Spinal cord (tissue), 10 donors: Measurements from ENCODE around the gene AKNAD1. TPM values are rescaled to one million over a fixed set of nuclear protein-coding genes. Genes with fewer than 3 reads are reported as not detected.
"Not testable (repeated sequence)": the region's sequence is repeated elsewhere in the genome, so short reads cannot be mapped to it uniquely, and the experiment has no call there.

Experiments
- DNase-seq, 6 donors: peaks; one replicate each; pipeline versions ENCODE4 v3.0.0 to v3.0.0-alpha.2; 2013 to 2015; ENCODE audit warnings: low spot score in 6 of 6, low read depth in 4 of 6
- H3K27ac ChIP-seq: one replicate; pipeline ENCODE4 v1.5.1; 2013; ENCODE audit warnings: low read depth, low read length, control low read depth
- H3K27me3 ChIP-seq: one replicate; pipeline ENCODE4 v1.6.1; 2013; ENCODE audit warnings: low read length; ENCODE audit not compliant: control insufficient read depth, insufficient read depth
- H3K36me3 ChIP-seq: one replicate; pipeline ENCODE4 v1.6.1; 2013; ENCODE audit warnings: low read length; ENCODE audit not compliant: control insufficient read depth, insufficient read depth
- H3K4me1 ChIP-seq: one replicate; pipeline ENCODE4 v1.6.1; 2013; ENCODE audit warnings: low read length; ENCODE audit not compliant: control insufficient read depth, insufficient read depth
- H3K4me3 ChIP-seq: one replicate; pipeline ENCODE4 v1.5.1; 2013; ENCODE audit warnings: low read depth, low read length, control low read depth
- H3K9me3 ChIP-seq: one replicate; pipeline ENCODE4 v1.6.1; 2013; ENCODE audit warnings: low read length; ENCODE audit not compliant: control insufficient read depth, insufficient read depth
- WGBS: methylation state at CpG from one replicate; pipeline ENCODE4 v1.1.5; 2013; ENCODE audit warnings: missing lambda C conversion rate; ENCODE audit not compliant: insufficient coverage; 5-methylcytosine and 5-hydroxymethylcytosine counted together
- polyA plus RNA-seq, 2 donors: library from polyadenylated mRNA; unstranded; fragments of 120-200 nt; gene quantifications; one replicate each; pipeline ENCODE4 v1.2.1, GENCODE V29; 2013; ENCODE audit not compliant: insufficient read length in 2 of 2
- total RNA-seq, 2 donors: library from RNA; depleted of rRNA in 1 of 2; stranded (reverse); fragments of 120-200 nt in 1 of 2; fragments of >200 nt in 1 of 2; gene quantifications; one replicate each; pipeline versions ENCODE4 v1.2.3 to v1.2.4, GENCODE V29; 2013 to 2014
- donor health status: healthy.

The AKNAD1 gene
- total and polyA plus RNA-seq, 4 donors = 0.54 to 2.8 (median 0.81) TPM

GRCh38 chr1:108792420-108792819 is 64.5 kb downstream of the AKNAD1 start:
- no peak for DNase-seq
- Histone ChIP-seq H3K27ac (no peak overlapping the region), H3K36me3 (peaks cover 11% of the 10 kb centered on the region), H3K9me3 (peaks cover 12% of the 10 kb centered on the region), H3K4me1 (no peaks in the 10 kb centered on the region), H3K27me3 (no peaks in the 10 kb centered on the region), H3K4me3 (no peak overlapping the region)
- WGBS = 100% methylated on average over 1 of the region's 2 CpGs

- no peaks in the 10 kb centered on the region for H3K27me3 ChIP-seq
- WGBS = 100% methylated on average over 1 of the region's 1 CpG
- H3K27ac ChIP-seq = no peak overlapping the region
- peaks cover 12% of the 10 kb centered on the region for H3K9me3 ChIP-seq
- H3K36me3 ChIP-seq = peaks cover 5% of the 10 kb centered on the region
- no peaks in the 10 kb centered on the region for H3K4me1 ChIP-seq
- DNase-seq = no peak
- H3K4me3 ChIP-seq = no peak overlapping the region
Measured at GRCh38 chr1:108791790-108792189, 65.1 kb downstream of the AKNAD1 start.

GRCh38 chr1:108785880-108786279 is 71.0 kb downstream of the AKNAD1 start:
- no peak overlapping the region for H3K27ac ChIP-seq
- no CpG with 5 or more reads among the region's 2 CpGs for WGBS
- H3K9me3 ChIP-seq = peaks cover 7% of the 10 kb centered on the region
- H3K4me1 ChIP-seq = no peaks in the 10 kb centered on the region
- no peak for DNase-seq
- no peak overlapping the region for H3K4me3 ChIP-seq
- peaks cover 11% of the 10 kb centered on the region for H3K36me3 ChIP-seq
- H3K27me3 ChIP-seq = no peaks in the 10 kb centered on the region

- DNase-seq = no peak
- Histone ChIP-seq H3K27me3 (no peaks in the 10 kb centered on the region), H3K9me3 (peaks cover 7% of the 10 kb centered on the region), H3K4me1 (no peaks in the 10 kb centered on the region), H3K4me3 (no peak overlapping the region), H3K36me3 (peaks cover 14% of the 10 kb centered on the region), H3K27ac (no peak overlapping the region)
- WGBS = 96% methylated on average over 6 of the region's 6 CpGs
Measured at GRCh38 chr1:108785264-108785663, 71.6 kb downstream of the AKNAD1 start.

GRCh38 chr1:108781575-108781944 is 75.3 kb downstream of the AKNAD1 start:
- not testable (repeated sequence) for H3K4me1 ChIP-seq, H3K9me3 ChIP-seq, H3K4me3 ChIP-seq, H3K27ac ChIP-seq, DNase-seq, H3K27me3 ChIP-seq
- no CpG with 5 or more reads among the region's 1 CpG for whole genome bisulfite sequencing
- H3K36me3 ChIP-seq = peaks cover 12% of the 10 kb centered on the region

- H3K36me3 ChIP-seq = peaks cover 12% of the 10 kb centered on the region
- H3K4me1 ChIP-seq = no peaks in the 10 kb centered on the region
- no CpG with 5 or more reads among the region's 3 CpGs for WGBS
- H3K27ac ChIP-seq = no peak overlapping the region
- peaks cover 7% of the 10 kb centered on the region for H3K9me3 ChIP-seq
- no peaks in the 10 kb centered on the region for H3K27me3 ChIP-seq
- H3K4me3 ChIP-seq = no peak overlapping the region
- peak in 1 of 6 donors; percentile 3 for DNase-seq
Measured at GRCh38 chr1:108780937-108781574, 75.8 kb downstream of the AKNAD1 start.

GRCh38 chr1:108779455-108779854 is 77.4 kb downstream of the AKNAD1 start:
- Histone ChIP-seq H3K27ac (no peak overlapping the region), H3K36me3 (peaks cover 5% of the 10 kb centered on the region), H3K9me3 (no peaks in the 10 kb centered on the region), H3K4me3 (no peak overlapping the region), H3K4me1 (no peaks in the 10 kb centered on the region), H3K27me3 (no peaks in the 10 kb centered on the region)
- no peak for DNase-seq

GRCh38 chr1:108777839-108778238 is 79.1 kb downstream of the AKNAD1 start:
- Histone ChIP-seq H3K27ac (no peak overlapping the region), H3K36me3 (peaks cover 4% of the 10 kb centered on the region), H3K27me3 (no peaks in the 10 kb centered on the region), H3K9me3 (no peaks in the 10 kb centered on the region), H3K4me1 (no peaks in the 10 kb centered on the region), H3K4me3 (no peak overlapping the region)
- DNase-seq = no peak

- no peaks in the 10 kb centered on the region for H3K4me1 ChIP-seq
- no peak for DNase-seq
- no peaks in the 10 kb centered on the region for H3K27me3 ChIP-seq
- H3K36me3 ChIP-seq = peaks cover 11% of the 10 kb centered on the region
- WGBS = no CpG with 5 or more reads among the region's 3 CpGs
- no peak overlapping the region for H3K4me3 ChIP-seq
- H3K27ac ChIP-seq = no peak overlapping the region
- H3K9me3 ChIP-seq = no peaks in the 10 kb centered on the region
Measured at GRCh38 chr1:108767708-108768107, 89.2 kb downstream of the AKNAD1 start.

GRCh38 chr1:108767115-108767514 is 89.8 kb downstream of the AKNAD1 start:
- no peak overlapping the region for H3K4me3 ChIP-seq
- peaks cover 11% of the 10 kb centered on the region for H3K36me3 ChIP-seq
- no peaks in the 10 kb centered on the region for H3K27me3 ChIP-seq
- H3K4me1 ChIP-seq = no peaks in the 10 kb centered on the region
- DNase-seq = no peak
- H3K27ac ChIP-seq = no peak overlapping the region
- 71% methylated on average over 1 of the region's 1 CpG for WGBS
- no peaks in the 10 kb centered on the region for H3K9me3 ChIP-seq
